Epithelial cell of proximal tubule (primary cell): ENCODE results near the gene CWF19L1. TPM values are rescaled to one million over a fixed set of nuclear protein-coding genes. Genes with fewer than 3 reads are reported as not detected.
"Not testable (repeated sequence)": the region's sequence is repeated elsewhere in the genome, so short reads cannot be mapped to it uniquely, and the experiment has no call there.

ENCODE experiments used
- DNase-seq: peaks from one replicate; pipeline ENCODE4 v3.0.0-alpha.2; 2011; ENCODE audit warnings: low read depth
- H3K4me3 ChIP-seq: 2 replicates; pipeline ENCODE4 v1.5.1; 2011; ENCODE audit warnings: low read depth, mild to moderate bottlenecking, low read length
- total RNA-seq: library from RNA; depleted of rRNA; stranded (reverse); fragments of >200 nt; gene quantifications from 2 replicates; pipeline ENCODE4 v1.2.3, GENCODE V29; 2015
- TF ChIP-seq, protein P1 (sequence below): conservative IDR thresholded peaks from 2 replicates; pipeline ENCODE4 v1.5.1; 2012; ENCODE audit warnings: low read depth, mild to moderate bottlenecking, low read length

Gene CWF19L1
- total RNA-seq, 1 donor from 2014 or later = 27.7 TPM

DNA sequence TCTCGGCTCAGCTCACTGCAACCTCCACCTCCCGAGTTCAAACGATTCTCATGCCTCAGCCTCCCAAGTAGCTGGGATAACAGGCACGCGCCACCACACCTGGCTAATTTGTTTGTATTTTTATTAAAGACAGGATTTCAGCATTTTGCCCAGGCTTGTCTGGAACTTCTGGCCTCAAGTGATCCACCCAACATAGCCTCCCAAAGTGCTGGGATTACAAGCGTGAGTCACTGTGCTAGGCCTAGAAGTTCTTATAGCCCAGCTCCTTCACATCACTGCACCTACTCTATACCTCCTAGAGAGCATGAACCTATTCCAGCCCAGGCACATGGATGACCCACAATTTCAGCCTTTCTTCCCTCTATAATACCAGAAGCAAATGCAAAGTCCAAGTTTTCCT, 20.3 kb upstream of the CWF19L1 start:
- no peak for DNase-seq
- TF ChIP-seq, protein P1, sequence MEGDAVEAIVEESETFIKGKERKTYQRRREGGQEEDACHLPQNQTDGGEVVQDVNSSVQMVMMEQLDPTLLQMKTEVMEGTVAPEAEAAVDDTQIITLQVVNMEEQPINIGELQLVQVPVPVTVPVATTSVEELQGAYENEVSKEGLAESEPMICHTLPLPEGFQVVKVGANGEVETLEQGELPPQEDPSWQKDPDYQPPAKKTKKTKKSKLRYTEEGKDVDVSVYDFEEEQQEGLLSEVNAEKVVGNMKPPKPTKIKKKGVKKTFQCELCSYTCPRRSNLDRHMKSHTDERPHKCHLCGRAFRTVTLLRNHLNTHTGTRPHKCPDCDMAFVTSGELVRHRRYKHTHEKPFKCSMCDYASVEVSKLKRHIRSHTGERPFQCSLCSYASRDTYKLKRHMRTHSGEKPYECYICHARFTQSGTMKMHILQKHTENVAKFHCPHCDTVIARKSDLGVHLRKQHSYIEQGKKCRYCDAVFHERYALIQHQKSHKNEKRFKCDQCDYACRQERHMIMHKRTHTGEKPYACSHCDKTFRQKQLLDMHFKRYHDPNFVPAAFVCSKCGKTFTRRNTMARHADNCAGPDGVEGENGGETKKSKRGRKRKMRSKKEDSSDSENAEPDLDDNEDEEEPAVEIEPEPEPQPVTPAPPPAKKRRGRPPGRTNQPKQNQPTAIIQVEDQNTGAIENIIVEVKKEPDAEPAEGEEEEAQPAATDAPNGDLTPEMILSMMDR = no peak
- no peak overlapping the region for H3K4me3 ChIP-seq

- peak within 1 kb of the TSS; percentile 99 for H3K4me3 ChIP-seq
- DNase-seq = peak; percentile 58
- TF ChIP-seq, protein P1 = no peak
Measured at GRCh38 chr10:100286051-100287033, 18.9 kb upstream of the CWF19L1 start, which contains the start of gene BLOC1S2. TSS of gene BLOC1S2 (minus strand) at chr10:100286680. CDS start at chr10:100286659, 21 bp downstream.

GRCh38 chr10:100285326-100285725, 17.9 kb upstream of the CWF19L1 start:
- not testable (repeated sequence) for DNase-seq
- peak overlapping the region; percentile 99 for H3K4me3 ChIP-seq

DNA sequence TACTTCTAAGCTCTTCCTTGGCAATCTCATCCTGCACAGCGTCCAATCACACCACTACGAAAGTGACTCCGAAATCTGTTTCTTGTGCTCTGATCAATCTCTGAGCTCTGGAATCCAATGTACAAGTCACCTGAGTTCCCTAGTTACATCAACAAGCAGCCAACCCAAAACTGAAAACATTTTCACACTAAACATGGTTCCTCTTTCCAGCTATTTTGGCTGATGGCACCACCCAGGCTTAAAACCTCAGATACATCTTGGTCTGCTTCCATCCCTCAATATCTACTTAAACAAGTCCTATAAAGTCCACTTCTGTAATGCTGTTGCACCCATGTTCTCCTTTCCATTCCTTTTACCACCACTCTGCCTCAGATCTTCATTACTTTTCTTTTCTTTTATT, 15.5 kb upstream of the CWF19L1 start:
- DNase-seq = no peak
- TF ChIP-seq, protein P1 = no peak
- H3K4me3 ChIP-seq = no peak overlapping the region

DNA sequence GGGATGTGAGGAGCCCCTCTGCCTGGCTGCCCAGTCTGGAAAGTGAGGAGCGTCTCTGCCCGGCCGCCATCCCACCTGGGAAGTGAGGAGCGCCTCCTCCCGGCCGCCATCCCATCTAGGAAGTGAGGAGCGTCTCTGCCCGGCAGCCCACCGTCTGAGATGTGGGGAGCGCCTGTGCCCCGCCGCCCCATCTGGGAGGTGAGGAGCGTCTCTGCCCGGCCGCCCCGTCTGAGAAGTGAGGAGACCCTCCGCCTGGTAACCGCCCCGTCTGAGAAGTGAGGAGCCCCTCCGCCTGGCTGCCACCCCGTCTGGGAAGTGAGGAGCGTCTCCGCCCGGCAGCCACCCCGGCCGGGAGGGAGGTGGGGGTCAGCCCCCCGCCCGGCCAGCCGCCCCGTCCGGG, 9.5 kb upstream of the CWF19L1 start:
- not testable (repeated sequence) for DNase-seq, H3K4me3 ChIP-seq

DNA sequence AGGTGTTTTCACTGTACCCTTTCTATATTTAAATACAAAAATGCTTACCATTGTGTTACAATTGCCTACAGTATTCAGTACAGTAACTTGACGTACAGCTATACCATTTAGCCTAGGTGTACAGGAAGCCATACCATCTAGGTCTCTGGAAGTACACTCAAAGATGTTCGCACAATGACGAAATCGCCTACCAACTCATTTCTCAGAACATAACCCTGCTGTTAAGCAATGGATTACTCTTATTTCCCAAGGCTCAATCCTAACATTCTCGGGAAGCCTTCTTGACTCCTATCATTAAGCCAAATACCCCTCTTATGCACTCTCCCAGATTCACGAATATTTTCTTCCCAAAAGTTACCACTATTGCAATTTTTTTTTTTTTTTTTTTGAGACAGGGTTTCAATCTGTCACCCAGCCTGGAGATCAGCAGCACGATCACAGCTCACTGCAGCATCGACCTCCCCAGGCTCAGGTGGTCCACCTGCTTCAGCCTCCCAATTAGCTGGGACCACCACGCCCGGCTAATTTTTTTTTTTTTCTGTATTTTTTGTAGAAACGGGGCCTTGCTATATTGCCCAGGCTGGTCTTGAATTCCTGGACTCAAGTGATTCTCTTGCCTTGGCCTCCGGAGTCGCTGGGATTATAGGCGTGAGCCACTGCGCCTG, 1.5 kb downstream of the CWF19L1 start:
- TF ChIP-seq, protein P1 = no peak
- H3K4me3 ChIP-seq = peak overlapping the region; percentile 84

DNA sequence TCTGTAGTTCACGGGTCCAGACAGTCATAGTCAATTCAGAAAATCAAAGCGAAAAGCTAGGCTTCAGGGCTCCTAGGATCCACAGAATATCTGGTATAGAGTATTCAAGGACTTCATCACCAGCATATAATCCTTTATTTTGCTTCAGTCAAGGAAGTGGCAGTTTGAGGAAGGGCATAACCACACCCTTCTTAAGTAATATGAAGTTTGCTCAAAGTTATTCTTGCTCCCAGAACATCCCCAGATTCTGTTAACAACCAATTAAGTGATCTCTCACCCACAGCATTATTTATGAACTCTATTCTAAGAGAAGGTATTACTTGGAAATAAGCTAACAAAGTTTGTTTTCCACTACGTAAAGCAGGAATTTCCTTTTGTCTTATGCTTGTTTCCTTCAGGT, 13.2 kb downstream of the CWF19L1 start:
- TF ChIP-seq, protein P1 = no peak
- no peak overlapping the region for H3K4me3 ChIP-seq
- DNase-seq = no peak

More for the DNA sequence above, 1.5 kb downstream of the CWF19L1 start:
- no peak for DNase-seq
